ENCODE measurements around the gene SPATA2. TPM values are rescaled to one million over a fixed set of nuclear protein-coding genes. Genes with fewer than 3 reads are reported as not detected.
"Not testable (repeated sequence)": the region's sequence is repeated elsewhere in the genome, so short reads cannot be mapped to it uniquely, and the experiment has no call there.

SPATA2 gene
- total RNA-seq, 1 donor, result 6.2 TPM

GRCh38 chr20:49896204-49896603, 19.1 kb downstream of the SPATA2 start:
- Histone ChIP-seq H3K4me1 (ENCODE audit: insufficient read depth, low read length) (peaks cover 64% of the 10 kb centered on the region), H3K4me3 (ENCODE audit: low read length) (no peak overlapping the region), H3K27me3 (ENCODE audit: insufficient read depth, low read length) (no peaks in the 10 kb centered on the region), H3K9me3 (ENCODE audit: low read depth, low read length) (no peaks in the 10 kb centered on the region)

GRCh38 chr20:49895474-49896093, 19.7 kb downstream of the SPATA2 start:
- H3K4me3 ChIP-seq (ENCODE audit: low read length); H3K9me3 ChIP-seq (ENCODE audit: low read depth, low read length); H3K27me3 ChIP-seq (ENCODE audit: insufficient read depth, low read length): not testable (repeated sequence)
- H3K4me1 ChIP-seq (ENCODE audit: insufficient read depth, low read length), result peaks cover 70% of the 10 kb centered on the region

- Histone ChIP-seq H3K4me3 (ENCODE audit: low read length) (no peak overlapping the region), H3K27me3 (ENCODE audit: insufficient read depth, low read length) (no peaks in the 10 kb centered on the region), H3K4me1 (ENCODE audit: insufficient read depth, low read length) (peaks cover 85% of the 10 kb centered on the region), H3K9me3 (ENCODE audit: low read depth, low read length) (no peaks in the 10 kb centered on the region)
Observed at GRCh38 chr20:49894073-49894470, 21.3 kb downstream of the SPATA2 start.

GRCh38 chr20:49893242-49894072, 21.9 kb downstream of the SPATA2 start:
- H3K9me3 ChIP-seq (ENCODE audit: low read depth, low read length), result no peaks in the 10 kb centered on the region
- H3K4me3 ChIP-seq (ENCODE audit: low read length), result no peak overlapping the region
- H3K27me3 ChIP-seq (ENCODE audit: insufficient read depth, low read length), result no peaks in the 10 kb centered on the region
- peaks cover 91% of the 10 kb centered on the region for H3K4me1 ChIP-seq (ENCODE audit: insufficient read depth, low read length)

GRCh38 chr20:49892817-49893216, 22.5 kb downstream of the SPATA2 start:
- Histone ChIP-seq H3K4me3 (ENCODE audit: low read length) (no peak overlapping the region), H3K9me3 (ENCODE audit: low read depth, low read length) (no peaks in the 10 kb centered on the region), H3K4me1 (ENCODE audit: insufficient read depth, low read length) (peaks cover 95% of the 10 kb centered on the region), H3K27me3 (ENCODE audit: insufficient read depth, low read length) (no peaks in the 10 kb centered on the region)

GRCh38 chr20:49892260-49892659, 23.1 kb downstream of the SPATA2 start:
- Histone ChIP-seq H3K9me3 (ENCODE audit: low read depth, low read length) (no peaks in the 10 kb centered on the region), H3K4me3 (ENCODE audit: low read length) (no peak overlapping the region), H3K4me1 (ENCODE audit: insufficient read depth, low read length) (peaks cover 90% of the 10 kb centered on the region), H3K27me3 (ENCODE audit: insufficient read depth, low read length) (no peaks in the 10 kb centered on the region)

GRCh38 chr20:49891476-49892110, 23.7 kb downstream of the SPATA2 start:
- peaks cover 83% of the 10 kb centered on the region for H3K4me1 ChIP-seq (ENCODE audit: insufficient read depth, low read length)
- no peaks in the 10 kb centered on the region for H3K27me3 ChIP-seq (ENCODE audit: insufficient read depth, low read length)
- no peak overlapping the region for H3K4me3 ChIP-seq (ENCODE audit: low read length)
- H3K9me3 ChIP-seq (ENCODE audit: low read depth, low read length), result no peaks in the 10 kb centered on the region

GRCh38 chr20:49890471-49891361, 24.6 kb downstream of the SPATA2 start:
- no peaks in the 10 kb centered on the region for H3K27me3 ChIP-seq (ENCODE audit: insufficient read depth, low read length)
- no peak overlapping the region for H3K4me3 ChIP-seq (ENCODE audit: low read length)
- H3K9me3 ChIP-seq (ENCODE audit: low read depth, low read length), result no peaks in the 10 kb centered on the region
- peaks cover 74% of the 10 kb centered on the region for H3K4me1 ChIP-seq (ENCODE audit: insufficient read depth, low read length)

GRCh38 chr20:49889935-49890333, 25.4 kb downstream of the SPATA2 start:
- Histone ChIP-seq H3K4me1 (ENCODE audit: insufficient read depth, low read length) (peaks cover 68% of the 10 kb centered on the region), H3K27me3 (ENCODE audit: insufficient read depth, low read length) (no peaks in the 10 kb centered on the region), H3K4me3 (ENCODE audit: low read length) (no peak overlapping the region), H3K9me3 (ENCODE audit: low read depth, low read length) (no peaks in the 10 kb centered on the region)

- H3K9me3 ChIP-seq (ENCODE audit: low read depth, low read length), result no peaks in the 10 kb centered on the region
- peaks cover 61% of the 10 kb centered on the region for H3K4me1 ChIP-seq (ENCODE audit: insufficient read depth, low read length)
- H3K27me3 ChIP-seq (ENCODE audit: insufficient read depth, low read length), result no peaks in the 10 kb centered on the region
- H3K4me3 ChIP-seq (ENCODE audit: low read length), result no peak overlapping the region
Observed at GRCh38 chr20:49889001-49889934, 26.1 kb downstream of the SPATA2 start.

- H3K27me3 ChIP-seq (ENCODE audit: insufficient read depth, low read length), result no peaks in the 10 kb centered on the region
- peaks cover 53% of the 10 kb centered on the region for H3K4me1 ChIP-seq (ENCODE audit: insufficient read depth, low read length)
- no peak overlapping the region for H3K4me3 ChIP-seq (ENCODE audit: low read length)
- no peaks in the 10 kb centered on the region for H3K9me3 ChIP-seq (ENCODE audit: low read depth, low read length)
Observed at GRCh38 chr20:49888212-49889000, 26.9 kb downstream of the SPATA2 start.

GRCh38 chr20:49887251-49888211, 27.8 kb downstream of the SPATA2 start:
- no peaks in the 10 kb centered on the region for H3K9me3 ChIP-seq (ENCODE audit: low read depth, low read length)
- peaks cover 44% of the 10 kb centered on the region for H3K4me1 ChIP-seq (ENCODE audit: insufficient read depth, low read length)
- H3K27me3 ChIP-seq (ENCODE audit: insufficient read depth, low read length), result no peaks in the 10 kb centered on the region
- no peak overlapping the region for H3K4me3 ChIP-seq (ENCODE audit: low read length)
